B cell (primary cell): Measurements from ENCODE around the gene PTPRG. TPM values are rescaled to one million over a fixed set of nuclear protein-coding genes. Genes with fewer than 3 reads are reported as not detected.

ENCODE experiments used
- ATAC-seq: fragments of 200-7000 bp; cut with Tn5 transposase; one replicate; pipeline ENCODE4 v1.10.0; 2021; ENCODE audit warnings: low read depth, mild to moderate bottlenecking, moderate number of reproducible peaks, moderate library complexity
- CTCF ChIA-PET: fragments of 350-600 bp; sonication (Branson Sonifier 250); formaldehyde crosslinking; loops from one replicate; lab custom pipeline; 2021; ENCODE audit warnings: antibody characterized with exemption, inconsistent platforms; lab: Charles Lee
- POLR2A ChIA-PET: fragments of 350-600 bp; sonication (Branson Sonifier 250); formaldehyde crosslinking; loops from one replicate; lab custom pipeline; 2021; ENCODE audit warnings: antibody characterized with exemption; lab: Charles Lee
- DNase-seq: peaks from one replicate; pipeline ENCODE4 v3.0.0; 2013
- H2AFZ ChIP-seq: 2 replicates; pipeline ENCODE4 v1.6.1; 2012; ENCODE audit warnings: mild to moderate bottlenecking, low read depth, low read length; ENCODE audit not compliant: insufficient read depth, poor library complexity, severe bottlenecking
- H3K27ac ChIP-seq, 2 donors: 1 replicate in 1 of 2; 2 replicates in 1 of 2; pipeline ENCODE4 v1.5.1; 2012 to 2013; ENCODE audit warnings: low read length in 2 of 2, mild to moderate bottlenecking in 2 of 2, moderate library complexity in 1 of 2
- H3K27me3 ChIP-seq, 4 experiments: fragments of 200-600 bp in 1 of 4; sonication (generic) in 1 of 4; replicated peaks in 1 of 4; 1 replicate in 2 of 4; 2 replicates in 2 of 4; pipeline versions ENCODE4 v1.6.1 to v1.7.0; 2013 to 2016; ENCODE audit warnings: low read length in 3 of 4, mild to moderate bottlenecking in 2 of 4, mixed read lengths in 1 of 4, moderate library complexity in 1 of 4; ENCODE audit not compliant: insufficient read depth in 4 of 4, control insufficient read depth in 3 of 4; ENCODE audit errors: control extremely low read depth in 1 of 4
- H3K36me3 ChIP-seq, 2 experiments: replicated peaks in 1 of 2; 1 replicate in 1 of 2; 2 replicates in 1 of 2; pipeline versions ENCODE4 v1.6.1 to v1.7.1; 2013; ENCODE audit warnings: low read length in 1 of 2; ENCODE audit not compliant: insufficient read depth in 2 of 2, control insufficient read depth in 1 of 2; ENCODE audit errors: control extremely low read depth in 1 of 2, extremely low read depth in 1 of 2
- H3K4me1 ChIP-seq, 2 donors: fragments of 200-600 bp in 1 of 2; sonication (generic) in 1 of 2; 1 replicate in 1 of 2; 2 replicates in 1 of 2; pipeline versions ENCODE4 v1.5.1 to v1.6.1; 2013 to 2017; ENCODE audit warnings: low read length in 2 of 2; ENCODE audit not compliant: control insufficient read depth in 2 of 2, insufficient read depth in 2 of 2
- H3K4me2 ChIP-seq: replicated peaks from 2 replicates; pipeline ENCODE3; 2012; ENCODE audit warnings: mild to moderate bottlenecking, low read depth, low read length; ENCODE audit not compliant: poor library complexity, severe bottlenecking
- H3K4me3 ChIP-seq, 5 experiments: fragments of 200-600 bp in 1 of 5; sonication (generic) in 1 of 5; 1 replicate in 3 of 5; 2 replicates in 2 of 5; pipeline versions ENCODE4 v1.5.1 to v1.7.0; 2011 to 2016; ENCODE audit warnings: low read length in 4 of 5, mild to moderate bottlenecking in 4 of 5, low read depth in 2 of 5, control low read depth in 1 of 5, moderate library complexity in 1 of 5; ENCODE audit not compliant: insufficient read depth in 1 of 5; ENCODE audit errors: control extremely low read depth in 1 of 5, extremely low read depth in 1 of 5
- H3K79me2 ChIP-seq: fragments of 200-600 bp; sonication (generic); one replicate; pipeline ENCODE4 v1.6.0; 2016; ENCODE audit warnings: low read length; ENCODE audit not compliant: control insufficient read depth, insufficient read depth
- H3K9ac ChIP-seq: fragments of 200-600 bp; sonication (generic); 2 replicates; pipeline ENCODE4 v1.6.1; 2017; ENCODE audit warnings: mild to moderate bottlenecking, low read length, moderate library complexity
- H3K9me3 ChIP-seq, 3 donors: one replicate each; pipeline versions ENCODE4 v1.6.1 to v1.7.1; 2013; ENCODE audit warnings: low read length in 2 of 3; ENCODE audit not compliant: control insufficient read depth in 2 of 3, insufficient read depth in 1 of 3; ENCODE audit errors: control extremely low read depth in 1 of 3
- H4K20me1 ChIP-seq: 2 replicates; pipeline ENCODE4 v1.6.0; 2012; ENCODE audit warnings: mild to moderate bottlenecking, low read length; ENCODE audit not compliant: insufficient read depth, control insufficient read depth, poor library complexity, severe bottlenecking
- H3K27ac Mint-ChIP-seq: one replicate; pipeline ENCODE4 v1.8.0; 2021; ENCODE audit warnings: mixed read lengths
- H3K27me3 Mint-ChIP-seq: one replicate; pipeline ENCODE4 v1.8.0; 2021; ENCODE audit warnings: mixed read lengths
- H3K4me1 Mint-ChIP-seq: one replicate; pipeline ENCODE4 v1.8.0; 2021; ENCODE audit warnings: mixed read lengths
- H3K4me3 Mint-ChIP-seq: one replicate; pipeline ENCODE4 v1.8.0; 2021; ENCODE audit warnings: mixed read lengths
- H3K9me3 Mint-ChIP-seq: one replicate; pipeline ENCODE4 v1.8.0; 2022; ENCODE audit warnings: mixed read lengths; ENCODE audit not compliant: insufficient read depth
- CTCF ChIP-seq: fragments of 200-600 bp; IDR thresholded peaks from one replicate; pipeline ENCODE4 v1.8.0; 2022; ENCODE audit warnings: antibody characterized with exemption, mild to moderate bottlenecking
- EZH2 ChIP-seq: IDR thresholded peaks from 2 replicates; pipeline ENCODE4 v1.6.1; 2012; ENCODE audit warnings: borderline replicate concordance, low read depth, mild to moderate bottlenecking, moderate library complexity, low read length; ENCODE audit not compliant: insufficient read depth, poor library complexity, severe bottlenecking
- WGBS: methylation state at CpG from one replicate; pipeline ENCODE4 v1.1.5; 2013; ENCODE audit warnings: missing lambda C conversion rate; ENCODE audit not compliant: insufficient coverage; 5-methylcytosine and 5-hydroxymethylcytosine counted together
- intact Hi-C: fragments of 100-400 bp; cut with micrococcal nuclease; formaldehyde crosslinking; loops from one replicate; pipeline ENCODE4 v1.10.0; 2022
- polyA plus RNA-seq: library from polyadenylated mRNA; depleted of rRNA; stranded (reverse); fragments of >200 nt; gene quantifications from 2 replicates; pipeline ENCODE4 v1.2.3, GENCODE V29; 2012
- total RNA-seq, 2 donors: library from RNA; stranded (reverse); fragments of 120-200 nt in 1 of 2; gene quantifications; 1 replicate in 1 of 2; 2 replicates in 1 of 2; pipeline versions ENCODE4 v1.2.3 to v1.2.4, GENCODE V29; 2013 to 2022

Gene PTPRG
- total and polyA plus RNA-seq, 2 donors (not counting 1 experiment from before 2014, with no cell fraction given): 0.12 to 1.3 TPM

- H3K36me3 ChIP-seq: no peaks in the 10 kb centered on the region
- no peak for DNase-seq
- Mint-ChIP-seq H3K9me3 (no peaks in the 10 kb centered on the region), H3K27me3 (no peaks in the 10 kb centered on the region), H3K4me3 (no peak overlapping the region), H3K4me1 (no peaks in the 10 kb centered on the region), H3K27ac (no peak overlapping the region)
- H4K20me1 ChIP-seq: no peaks in the 10 kb centered on the region
- H3K27ac ChIP-seq: no peak overlapping the region
- ChIA-PET POLR2A (no interaction called here), CTCF (interaction anchor here (1.1 to 1.3 kb wide), 3 partner anchors 9 to 15 kb away, joined by 3 read pairs; no protein-coding TSS in a partner anchor)
- WGBS: no CpG with 5 or more reads among the region's 2 CpGs
- H2AFZ ChIP-seq: no peak overlapping the region
- no peaks in the 10 kb centered on the region for H3K79me2 ChIP-seq
- no peak overlapping the region for H3K9ac ChIP-seq
- no peaks in the 10 kb centered on the region for H3K4me1 ChIP-seq
- ATAC-seq: no peak
- intact Hi-C loops: no loop called here
- H3K4me2 ChIP-seq: no peak overlapping the region
- TF ChIP-seq CTCF (no peak), EZH2 (no peak)
- H3K4me3 ChIP-seq: no peak overlapping the region
- no peaks in the 10 kb centered on the region for H3K27me3 ChIP-seq
- no peaks in the 10 kb centered on the region for H3K9me3 ChIP-seq
These were observed 684.7 kb downstream of the PTPRG start for GRCh38 chr3:62246094-62246493.

- DNase-seq: no peak
- ChIA-PET CTCF (interaction anchor here (1.1 to 1.2 kb wide), 2 partner anchors 9 to 11 kb away, joined by 3 read pairs; no protein-coding TSS in a partner anchor), POLR2A (no interaction called here)
- no peaks in the 10 kb centered on the region for H3K27me3 ChIP-seq
- H3K4me1 Mint-ChIP-seq: no peaks in the 10 kb centered on the region
- H2AFZ ChIP-seq: no peak overlapping the region
- no peaks in the 10 kb centered on the region for H3K79me2 ChIP-seq
- no peak for ATAC-seq
- H3K4me3 ChIP-seq: no peak overlapping the region
- intact Hi-C loops: no loop called here
- no peaks in the 10 kb centered on the region for H3K9me3 Mint-ChIP-seq
- H3K4me3 Mint-ChIP-seq: no peak overlapping the region
- no peak overlapping the region for H3K27ac ChIP-seq
- TF ChIP-seq EZH2: no peak
- no peak for TF ChIP-seq CTCF
- WGBS: no CpG with 5 or more reads among the region's 1 CpG
- H3K36me3 ChIP-seq: no peaks in the 10 kb centered on the region
- H3K4me1 ChIP-seq: no peaks in the 10 kb centered on the region
- no peak overlapping the region for H3K27ac Mint-ChIP-seq
- H3K9me3 ChIP-seq: no peaks in the 10 kb centered on the region
- H3K27me3 Mint-ChIP-seq: peaks cover 3% of the 10 kb centered on the region
- H3K9ac ChIP-seq: no peak overlapping the region
- H4K20me1 ChIP-seq: no peaks in the 10 kb centered on the region
- no peak overlapping the region for H3K4me2 ChIP-seq
These were observed 685.6 kb downstream of the PTPRG start for GRCh38 chr3:62246985-62247384.
